Astrocyte (in vitro differentiated cells and primary cell): ENCODE data around the gene HEATR9. TPM values are rescaled to one million over a fixed set of nuclear protein-coding genes. Genes with fewer than 3 reads are reported as not detected.
A peak's percentile ranks its signal among the peaks of the same experiment; 100 is the strongest.

Experiments used
- DNase-seq: peaks from one replicate; pipeline ENCODE4 v3.0.0-alpha.2; 2010; ENCODE audit warnings: low read depth
- FAIRE-seq: peaks from 2 replicates; lab custom pipeline; 2011; peaks lifted over from hg19 to GRCh38; lab: Jason Lieb, UNC
- H2AFZ ChIP-seq: 2 replicates; pipeline ENCODE4 v1.6.0; 2012; ENCODE audit warnings: low read depth, low read length, inconsistent platforms
- H3K27ac ChIP-seq: 2 replicates; pipeline ENCODE4 v1.5.1; 2011; ENCODE audit warnings: low read depth, low read length, inconsistent platforms
- H3K27me3 ChIP-seq: 2 replicates; pipeline ENCODE4 v1.6.0; 2011; ENCODE audit warnings: low read length, inconsistent platforms; ENCODE audit not compliant: insufficient read depth
- H3K36me3 ChIP-seq: 2 replicates; pipeline ENCODE4 v1.5.1; 2011; ENCODE audit warnings: low read length, inconsistent platforms; ENCODE audit not compliant: insufficient read depth
- H3K4me1 ChIP-seq: 2 replicates; pipeline ENCODE4 v1.5.1; 2011; ENCODE audit warnings: low read length, inconsistent platforms; ENCODE audit not compliant: insufficient read depth
- H3K4me2 ChIP-seq: 2 replicates; pipeline ENCODE4 v1.6.0; 2012; ENCODE audit warnings: low read length, inconsistent platforms
- H3K4me3 ChIP-seq: 2 replicates; pipeline ENCODE4 v1.5.1; 2011; ENCODE audit warnings: low read depth, mild to moderate bottlenecking, low read length, inconsistent platforms; ENCODE audit not compliant: insufficient read depth
- H3K79me2 ChIP-seq: 2 replicates; pipeline ENCODE4 v1.6.0; 2012; ENCODE audit warnings: mild to moderate bottlenecking, low read length, inconsistent platforms; ENCODE audit not compliant: insufficient read depth
- H3K9ac ChIP-seq: 2 replicates; pipeline ENCODE4 v1.6.0; 2012; ENCODE audit warnings: mild to moderate bottlenecking, low read length, inconsistent platforms
- H3K9me3 ChIP-seq: 2 replicates; pipeline ENCODE4 v1.5.1; 2012; ENCODE audit warnings: low read depth, mild to moderate bottlenecking, low read length, inconsistent platforms; ENCODE audit not compliant: insufficient read depth
- H4K20me1 ChIP-seq: 2 replicates; pipeline ENCODE4 v1.6.0; 2012; ENCODE audit warnings: low read length, inconsistent platforms; ENCODE audit not compliant: insufficient read depth
- H3K27ac Mint-ChIP-seq: one replicate; pipeline ENCODE4 v1.8.0; 2021; ENCODE audit warnings: mild to moderate bottlenecking, mixed read lengths; ENCODE audit not compliant: unreplicated experiment
- H3K27me3 Mint-ChIP-seq: one replicate; pipeline ENCODE4 v1.8.0; 2021; ENCODE audit warnings: low read depth, mixed read lengths; ENCODE audit not compliant: unreplicated experiment
- H3K36me3 Mint-ChIP-seq: one replicate; pipeline ENCODE4 v1.8.0; 2021; ENCODE audit warnings: low read depth, mixed read lengths; ENCODE audit not compliant: unreplicated experiment
- H3K4me1 Mint-ChIP-seq: one replicate; pipeline ENCODE4 v1.8.0; 2021; ENCODE audit warnings: low read depth, mixed read lengths; ENCODE audit not compliant: unreplicated experiment
- H3K4me3 Mint-ChIP-seq: one replicate; pipeline ENCODE4 v1.8.0; 2021; ENCODE audit warnings: mild to moderate bottlenecking, moderate library complexity, mixed read lengths; ENCODE audit not compliant: unreplicated experiment
- H3K9me3 Mint-ChIP-seq: one replicate; pipeline ENCODE4 v1.8.0; 2021; ENCODE audit warnings: mild to moderate bottlenecking, mixed read lengths; ENCODE audit not compliant: unreplicated experiment
- EZH2 ChIP-seq: IDR thresholded peaks from 2 replicates; pipeline ENCODE4 v1.6.1; 2012; ENCODE audit warnings: mild to moderate bottlenecking, low read length, inconsistent platforms; ENCODE audit not compliant: insufficient read depth
- total RNA-seq: library from RNA; stranded (reverse); gene quantifications from 2 replicates; pipeline ENCODE4 v1.2.1, GENCODE V29; 2021
- TF ChIP-seq, protein P1 (sequence below): IDR thresholded peaks from 2 replicates; pipeline ENCODE4 v1.5.1; 2011; ENCODE audit warnings: low read depth, mild to moderate bottlenecking, inconsistent platforms, low read length, moderate library complexity; ENCODE audit not compliant: insufficient read depth

The HEATR9 gene
- total RNA-seq, 1 donor from 2014 or later: not detected

DNA sequence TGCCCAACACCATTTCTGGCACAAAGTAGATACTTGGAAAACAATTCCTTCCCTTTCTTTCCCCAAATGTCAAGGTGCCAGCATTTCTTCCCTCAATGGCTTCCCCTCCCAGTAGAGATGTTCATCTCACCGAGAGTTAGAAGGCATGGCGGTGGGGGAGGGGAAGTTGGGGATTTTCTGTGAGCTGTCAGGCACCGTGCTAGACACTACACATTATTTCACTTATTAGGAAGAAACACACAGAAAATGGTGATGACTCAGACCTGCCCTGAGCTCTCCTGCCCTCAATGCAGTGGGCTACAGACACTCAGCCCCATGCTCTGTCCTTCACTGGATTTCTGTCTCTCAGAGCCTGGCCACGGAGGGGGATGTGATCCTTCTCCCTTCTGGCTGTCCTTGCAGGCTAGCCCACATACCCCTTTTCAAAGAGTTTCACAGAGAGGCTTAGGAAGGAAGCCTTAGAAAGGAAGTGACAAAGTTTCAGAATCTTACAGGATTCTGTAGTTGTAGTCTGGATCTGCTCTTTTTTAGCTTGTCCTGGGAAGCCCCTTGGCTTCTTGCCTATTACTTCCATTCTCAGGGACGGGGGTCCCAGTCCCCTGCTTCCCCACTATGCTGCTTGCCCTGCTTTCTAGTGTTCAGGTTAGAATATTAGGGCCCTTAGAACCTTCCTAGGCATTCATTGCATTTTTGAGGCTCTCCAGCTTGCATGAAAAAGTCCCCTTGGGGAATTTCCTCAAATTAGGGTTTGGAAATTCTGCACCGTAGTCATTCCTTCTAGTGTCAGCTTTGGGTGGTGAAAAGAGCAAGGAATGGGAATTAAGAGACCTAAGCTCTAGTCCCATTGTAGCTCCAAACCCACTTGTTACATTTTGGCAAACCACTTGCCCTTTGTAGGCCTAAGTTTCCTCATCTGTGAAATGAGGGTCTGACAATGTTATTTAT is 23.7 kb upstream of the HEATR9 start:
- no peak for FAIRE-seq
- no peak overlapping the region for H3K4me2 ChIP-seq
- H3K27ac ChIP-seq: no peak overlapping the region
- H4K20me1 ChIP-seq: no peaks in the 10 kb centered on the region
- peaks cover 8% of the 10 kb centered on the region for H3K4me1 ChIP-seq
- no peak overlapping the region for H3K4me3 ChIP-seq
- no peaks in the 10 kb centered on the region for H3K9me3 Mint-ChIP-seq
- DNase-seq: no peak
- H3K27me3 ChIP-seq: no peaks in the 10 kb centered on the region
- no peak overlapping the region for H3K9ac ChIP-seq
- H3K27me3 Mint-ChIP-seq: no peaks in the 10 kb centered on the region
- H3K36me3 ChIP-seq: no peaks in the 10 kb centered on the region
- H3K36me3 Mint-ChIP-seq: no peaks in the 10 kb centered on the region
- peak overlapping the region; percentile 38 for H3K27ac Mint-ChIP-seq
- H2AFZ ChIP-seq: no peak overlapping the region
- H3K9me3 ChIP-seq: no peaks in the 10 kb centered on the region
- TF ChIP-seq EZH2: no peak
- TF ChIP-seq, protein P1, sequence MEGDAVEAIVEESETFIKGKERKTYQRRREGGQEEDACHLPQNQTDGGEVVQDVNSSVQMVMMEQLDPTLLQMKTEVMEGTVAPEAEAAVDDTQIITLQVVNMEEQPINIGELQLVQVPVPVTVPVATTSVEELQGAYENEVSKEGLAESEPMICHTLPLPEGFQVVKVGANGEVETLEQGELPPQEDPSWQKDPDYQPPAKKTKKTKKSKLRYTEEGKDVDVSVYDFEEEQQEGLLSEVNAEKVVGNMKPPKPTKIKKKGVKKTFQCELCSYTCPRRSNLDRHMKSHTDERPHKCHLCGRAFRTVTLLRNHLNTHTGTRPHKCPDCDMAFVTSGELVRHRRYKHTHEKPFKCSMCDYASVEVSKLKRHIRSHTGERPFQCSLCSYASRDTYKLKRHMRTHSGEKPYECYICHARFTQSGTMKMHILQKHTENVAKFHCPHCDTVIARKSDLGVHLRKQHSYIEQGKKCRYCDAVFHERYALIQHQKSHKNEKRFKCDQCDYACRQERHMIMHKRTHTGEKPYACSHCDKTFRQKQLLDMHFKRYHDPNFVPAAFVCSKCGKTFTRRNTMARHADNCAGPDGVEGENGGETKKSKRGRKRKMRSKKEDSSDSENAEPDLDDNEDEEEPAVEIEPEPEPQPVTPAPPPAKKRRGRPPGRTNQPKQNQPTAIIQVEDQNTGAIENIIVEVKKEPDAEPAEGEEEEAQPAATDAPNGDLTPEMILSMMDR: no peak
- H3K4me1 Mint-ChIP-seq: peaks cover 27% of the 10 kb centered on the region
- H3K4me3 Mint-ChIP-seq: no peak overlapping the region
- H3K79me2 ChIP-seq: no peaks in the 10 kb centered on the region

DNA sequence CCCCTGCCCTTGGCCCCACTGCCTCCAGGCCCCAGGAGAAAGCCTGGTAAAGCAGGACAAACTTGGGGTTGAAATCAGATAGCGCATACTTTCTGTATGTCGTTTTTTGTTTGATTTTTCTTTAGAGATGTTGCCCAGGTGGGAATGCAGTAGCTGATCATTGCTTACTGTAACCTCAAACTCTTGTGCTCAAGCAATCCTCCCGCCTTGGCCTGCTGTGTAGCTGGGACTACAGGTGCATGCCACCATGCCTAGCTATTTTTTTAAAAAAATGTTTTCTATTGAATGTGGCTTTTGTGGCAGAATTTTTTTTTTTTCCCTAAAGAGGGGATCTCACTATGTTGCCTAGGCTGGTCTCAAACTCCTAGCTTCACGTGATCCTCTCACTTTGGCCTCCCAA is 22.6 kb upstream of the HEATR9 start:
- peak overlapping the region; percentile 18 for H3K27ac Mint-ChIP-seq
- H3K27me3 Mint-ChIP-seq: no peaks in the 10 kb centered on the region
- TF ChIP-seq EZH2: no peak
- TF ChIP-seq, protein P1: no peak

DNA sequence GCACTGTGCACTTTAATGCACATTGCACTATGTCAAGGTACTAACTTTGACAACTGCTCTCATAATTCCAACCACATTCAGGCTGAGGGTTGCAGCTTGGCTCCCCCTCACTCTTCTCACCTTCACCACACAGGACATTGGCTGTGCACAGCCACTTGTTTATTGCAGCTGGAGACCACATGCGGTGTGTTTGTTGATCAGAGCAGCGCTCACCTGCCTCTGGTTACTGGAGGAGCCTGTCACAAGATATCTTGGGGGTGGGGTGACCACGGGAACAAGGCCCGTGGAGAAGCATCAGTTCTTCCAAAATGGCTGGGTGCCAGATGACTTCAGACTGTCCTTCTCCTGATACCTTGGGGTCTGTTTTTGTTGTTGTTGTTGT is 22.1 kb upstream of the HEATR9 start:
- no peak overlapping the region for H2AFZ ChIP-seq
- H3K9me3 ChIP-seq: no peaks in the 10 kb centered on the region
- H3K4me2 ChIP-seq: no peak overlapping the region
- H3K27me3 ChIP-seq: no peaks in the 10 kb centered on the region
- Mint-ChIP-seq H3K27me3 (no peaks in the 10 kb centered on the region), H3K9me3 (no peaks in the 10 kb centered on the region), H3K36me3 (no peaks in the 10 kb centered on the region), H3K4me3 (no peak overlapping the region), H3K4me1 (peaks cover 23% of the 10 kb centered on the region), H3K27ac (peak overlapping the region; percentile 66)
- no peak for TF ChIP-seq EZH2
- TF ChIP-seq, protein P1: no peak
- DNase-seq (no peak), FAIRE-seq (no peak)
- H3K36me3 ChIP-seq: no peaks in the 10 kb centered on the region
- no peak overlapping the region for H3K27ac ChIP-seq
- peaks cover 8% of the 10 kb centered on the region for H3K4me1 ChIP-seq
- H3K79me2 ChIP-seq: no peaks in the 10 kb centered on the region
- no peak overlapping the region for H3K4me3 ChIP-seq
- H4K20me1 ChIP-seq: no peaks in the 10 kb centered on the region
- no peak overlapping the region for H3K9ac ChIP-seq

More for the DNA sequence above, 22.6 kb upstream of the HEATR9 start:
- Mint-ChIP-seq H3K36me3 (no peaks in the 10 kb centered on the region), H3K9me3 (no peaks in the 10 kb centered on the region), H3K4me3 (no peak overlapping the region), H3K4me1 (peaks cover 27% of the 10 kb centered on the region)
- no peaks in the 10 kb centered on the region for H3K27me3 ChIP-seq
- no peak overlapping the region for H3K27ac ChIP-seq
- no peaks in the 10 kb centered on the region for H4K20me1 ChIP-seq
- H3K4me1 ChIP-seq: peaks cover 8% of the 10 kb centered on the region
- H3K79me2 ChIP-seq: no peaks in the 10 kb centered on the region
- FAIRE-seq: no peak
- no peaks in the 10 kb centered on the region for H3K36me3 ChIP-seq
- H3K4me3 ChIP-seq: no peak overlapping the region
- no peak overlapping the region for H3K4me2 ChIP-seq
- no peaks in the 10 kb centered on the region for H3K9me3 ChIP-seq
- no peak overlapping the region for H3K9ac ChIP-seq
- H2AFZ ChIP-seq: no peak overlapping the region
- no peak for DNase-seq
